Measurements from ENCODE around the gene ZNF865.
A peak's percentile ranks its signal among the peaks of the same experiment; 100 is the strongest.

ZNF865 gene

DNA sequence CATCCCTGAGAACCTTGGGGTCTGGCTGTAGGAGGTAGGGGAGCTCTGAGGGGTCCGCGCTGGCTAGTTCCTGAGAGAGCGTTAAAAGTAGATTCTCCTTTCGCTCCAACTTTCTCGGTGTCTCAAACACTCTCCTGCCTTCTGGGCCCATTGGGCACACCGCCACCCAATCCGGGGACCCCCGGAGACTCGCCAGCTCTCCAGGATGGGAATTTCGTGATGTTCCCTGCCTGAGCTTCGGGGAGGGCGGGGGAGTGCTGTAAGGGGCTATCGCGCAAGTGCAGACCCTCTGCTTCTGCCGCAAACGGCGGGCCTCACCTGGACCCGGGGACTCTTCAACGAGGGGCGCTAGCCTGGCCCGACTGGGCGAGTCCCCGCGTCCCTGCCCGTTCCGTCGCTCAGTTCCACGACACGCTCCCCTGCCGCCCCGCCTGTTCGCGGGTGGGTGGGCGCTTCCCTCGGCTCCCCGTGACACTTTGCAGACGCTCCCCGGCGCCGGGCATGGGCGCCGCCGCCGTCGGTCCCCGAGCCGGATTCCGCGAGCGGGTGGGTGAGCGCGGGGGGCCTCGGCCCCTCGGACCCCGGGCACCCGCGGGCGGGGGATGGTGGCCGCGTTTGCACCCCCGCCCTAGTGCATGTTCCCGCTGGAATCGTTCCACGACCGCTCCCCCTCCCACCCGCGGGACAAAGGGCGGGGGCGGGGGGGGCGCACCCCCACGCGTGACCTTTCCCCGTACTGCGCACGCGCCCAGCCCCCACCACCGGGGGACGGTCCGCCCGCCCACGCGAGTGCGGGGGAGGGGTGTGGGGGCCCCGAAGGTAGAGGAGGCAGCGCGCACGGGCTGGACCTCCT lies 42.5 kb downstream of the ZNF865 start, which contains the start of gene CCDC106:
CCDC106 (plus strand) TSS at position 481 of the 853 bp plus-strand sequence. CDS start 835 bp downstream, outside the sequence.
- no peak for DNase-seq

DNA sequence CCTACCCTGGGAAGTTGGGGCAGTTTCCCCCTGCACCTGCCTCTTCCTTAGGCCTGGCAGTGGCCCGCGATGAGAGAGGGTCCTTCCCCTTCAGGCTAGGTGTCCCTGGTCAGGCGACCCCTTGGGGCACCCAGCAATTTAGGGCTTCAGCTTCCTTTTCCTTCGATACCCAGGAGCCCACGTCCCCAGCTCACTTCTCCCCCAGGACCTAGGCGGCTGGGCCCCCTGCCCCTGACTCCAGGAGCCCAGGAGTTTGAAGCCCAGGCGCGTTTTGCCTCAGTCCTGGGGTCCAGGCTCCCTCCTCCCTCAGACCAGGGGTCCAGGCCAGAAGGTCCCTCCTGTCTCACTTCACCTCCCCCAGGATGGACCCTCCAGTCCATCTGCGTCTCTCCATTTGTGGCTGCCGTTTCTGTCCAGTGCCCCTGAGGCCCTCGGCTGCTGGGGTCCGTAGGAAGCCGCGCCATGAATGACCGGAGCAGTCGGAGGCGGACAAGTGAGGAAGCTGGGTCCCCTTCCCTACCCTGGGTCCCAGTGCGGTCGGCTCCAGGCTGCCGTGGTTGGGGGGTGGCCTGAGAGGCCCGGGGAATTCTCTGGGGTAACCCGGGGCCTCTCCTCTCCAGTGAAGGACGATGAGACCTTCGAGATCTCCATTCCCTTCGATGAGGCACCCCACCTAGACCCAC lies 43.3 kb downstream of the ZNF865 start:
- no peak for DNase-seq

DNA sequence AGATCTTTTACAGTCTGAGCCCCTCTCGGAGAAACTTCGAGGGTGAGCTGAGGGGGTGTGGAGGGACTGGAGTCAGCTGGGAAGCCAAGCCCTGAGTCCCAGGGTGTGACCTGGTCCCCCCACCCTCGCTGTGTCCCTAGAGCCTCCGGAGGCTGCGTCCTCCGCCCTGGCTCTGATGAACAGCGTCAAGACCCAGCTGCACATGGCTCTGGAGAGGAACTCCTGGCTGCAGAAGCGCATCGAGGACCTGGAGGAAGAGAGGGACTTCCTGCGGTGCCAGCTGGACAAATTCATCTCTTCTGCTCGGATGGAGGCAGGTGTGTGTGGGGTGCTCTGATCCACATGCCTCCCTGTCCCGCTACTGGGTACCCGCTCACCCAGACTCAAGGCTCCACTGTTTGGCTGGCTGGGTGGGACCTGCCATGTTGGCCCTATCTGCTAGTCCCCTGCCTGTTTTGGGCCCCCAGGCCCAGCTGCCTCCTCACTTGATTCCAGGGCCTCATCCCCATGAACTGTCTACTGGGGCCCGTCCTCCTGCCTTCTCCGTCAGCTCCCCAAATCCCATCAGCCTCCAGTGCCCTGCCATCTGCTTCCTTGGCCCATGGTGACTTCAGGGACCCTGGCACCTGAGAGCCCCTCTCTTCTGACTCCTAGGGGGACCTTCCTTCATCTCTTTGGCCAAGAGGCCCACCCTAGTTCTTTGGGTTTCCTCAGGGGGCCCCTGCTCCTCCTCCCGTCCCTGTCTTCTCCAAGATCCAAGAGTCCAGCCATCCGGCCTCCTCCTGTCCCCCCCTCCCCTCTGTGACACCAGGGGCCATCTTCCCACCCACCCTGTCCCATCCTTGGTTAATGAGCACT lies 44.0 kb downstream of the ZNF865 start:
- DNase-seq = no peak

DNA sequence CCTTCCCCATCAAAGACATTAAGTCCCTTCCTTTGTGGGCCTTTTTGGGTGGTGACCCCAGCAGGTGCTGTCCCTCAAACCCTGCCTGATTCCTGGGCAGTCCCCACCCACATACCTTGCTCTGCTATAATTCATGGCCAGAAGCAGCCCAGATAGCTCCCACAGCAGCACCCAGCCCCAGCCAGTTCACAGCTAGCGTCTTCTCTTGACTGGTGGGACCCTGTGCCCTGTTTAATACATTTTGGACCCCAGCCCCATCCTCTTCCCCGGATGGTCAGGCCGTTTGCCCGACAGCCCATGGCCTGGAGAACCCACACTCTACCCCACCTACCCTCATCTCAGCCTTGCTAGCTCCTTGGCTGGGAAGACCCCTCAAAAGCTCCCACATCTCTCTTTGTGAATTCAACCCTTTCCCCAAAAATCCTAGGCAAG lies 44.7 kb downstream of the ZNF865 start:
- no peak for DNase-seq

DNA sequence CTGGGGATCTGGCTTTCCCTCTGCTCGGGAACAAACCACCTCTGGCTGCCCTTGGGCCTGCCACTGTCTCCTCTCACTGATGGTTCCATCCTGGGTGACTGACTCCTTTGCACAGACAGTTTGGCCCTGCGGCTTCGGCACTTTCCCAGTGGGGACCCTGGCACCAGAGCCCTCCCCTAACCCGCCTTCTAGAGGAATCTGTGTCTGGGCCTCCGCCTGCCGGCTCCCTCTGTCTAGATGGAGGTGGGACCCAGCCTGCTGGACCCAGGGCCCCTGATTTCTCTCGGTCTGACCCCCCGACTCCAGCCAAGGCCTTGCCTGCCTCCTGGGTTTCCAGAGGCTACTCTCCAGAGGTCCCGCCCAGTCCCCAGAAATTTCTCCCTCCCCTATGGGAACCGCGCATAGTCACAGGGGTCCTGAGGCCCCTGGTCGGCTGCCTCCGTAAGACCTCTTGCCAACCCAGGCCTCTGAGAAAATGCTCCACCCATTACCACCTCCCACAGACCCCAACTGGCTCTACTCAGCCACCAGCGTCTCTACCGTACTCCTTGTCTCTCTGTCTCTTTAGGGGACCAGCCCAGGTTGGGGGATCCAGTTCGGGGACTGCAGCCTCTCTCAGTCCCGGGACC lies 45.3 kb downstream of the ZNF865 start:
- no peak for DNase-seq

DNA sequence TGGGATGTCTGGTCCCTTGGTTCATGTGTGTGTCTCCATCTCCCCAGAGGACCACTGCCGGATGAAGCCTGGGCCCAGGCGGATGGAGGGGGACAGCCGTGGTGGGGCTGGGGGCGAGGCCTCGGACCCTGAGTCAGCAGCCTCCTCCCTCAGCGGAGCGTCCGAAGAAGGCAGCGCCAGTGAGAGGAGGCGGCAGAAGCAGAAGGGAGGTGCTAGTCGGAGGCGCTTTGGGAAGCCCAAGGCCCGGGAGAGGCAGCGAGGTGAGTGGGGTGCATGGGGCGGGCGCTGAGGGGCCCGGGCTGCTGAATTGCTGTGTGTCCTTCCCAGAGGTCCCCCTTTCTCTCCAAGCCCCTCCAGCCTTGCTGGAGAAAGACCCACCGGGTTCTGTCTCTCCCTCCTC lies 45.8 kb downstream of the ZNF865 start:
- DNase-seq = no peak

DNA sequence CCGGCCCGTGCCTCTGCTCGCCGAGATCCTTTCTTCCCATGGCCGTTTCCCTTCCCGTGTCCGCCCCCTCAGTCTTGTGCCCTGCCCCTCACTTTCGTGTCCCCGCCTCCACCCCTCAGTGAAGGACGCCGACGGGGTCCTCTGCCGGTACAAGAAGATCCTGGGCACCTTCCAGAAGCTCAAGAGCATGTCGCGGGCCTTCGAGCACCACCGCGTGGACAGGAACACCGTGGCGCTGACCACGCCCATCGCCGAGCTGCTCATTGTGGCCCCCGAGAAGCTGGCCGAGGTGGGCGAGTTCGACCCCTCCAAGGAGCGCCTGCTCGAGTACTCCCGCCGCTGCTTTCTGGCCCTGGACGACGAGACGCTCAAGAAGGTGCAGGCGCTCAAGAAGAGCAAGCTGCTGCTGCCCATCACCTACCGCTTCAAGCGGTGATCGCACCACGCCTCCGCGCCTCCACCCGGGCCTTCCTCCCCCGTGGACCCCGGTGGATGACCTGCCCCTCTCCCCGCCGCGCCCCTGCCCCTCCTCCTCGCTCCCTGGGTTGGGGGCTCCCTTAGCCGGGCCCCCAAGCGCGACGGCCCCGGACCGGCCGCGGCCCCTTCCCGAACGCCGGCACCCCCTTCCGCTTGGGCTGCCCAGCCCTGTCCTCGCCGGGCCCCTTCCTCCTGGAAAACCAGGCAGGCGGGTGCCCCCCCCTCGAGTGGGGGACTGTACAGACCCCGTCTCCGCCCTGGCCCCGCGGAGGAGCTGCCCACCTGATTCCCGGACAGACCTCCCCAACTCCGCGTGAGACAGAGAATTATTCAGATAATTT lies 47.1 kb downstream of the ZNF865 start:
- no peak for DNase-seq

DNA sequence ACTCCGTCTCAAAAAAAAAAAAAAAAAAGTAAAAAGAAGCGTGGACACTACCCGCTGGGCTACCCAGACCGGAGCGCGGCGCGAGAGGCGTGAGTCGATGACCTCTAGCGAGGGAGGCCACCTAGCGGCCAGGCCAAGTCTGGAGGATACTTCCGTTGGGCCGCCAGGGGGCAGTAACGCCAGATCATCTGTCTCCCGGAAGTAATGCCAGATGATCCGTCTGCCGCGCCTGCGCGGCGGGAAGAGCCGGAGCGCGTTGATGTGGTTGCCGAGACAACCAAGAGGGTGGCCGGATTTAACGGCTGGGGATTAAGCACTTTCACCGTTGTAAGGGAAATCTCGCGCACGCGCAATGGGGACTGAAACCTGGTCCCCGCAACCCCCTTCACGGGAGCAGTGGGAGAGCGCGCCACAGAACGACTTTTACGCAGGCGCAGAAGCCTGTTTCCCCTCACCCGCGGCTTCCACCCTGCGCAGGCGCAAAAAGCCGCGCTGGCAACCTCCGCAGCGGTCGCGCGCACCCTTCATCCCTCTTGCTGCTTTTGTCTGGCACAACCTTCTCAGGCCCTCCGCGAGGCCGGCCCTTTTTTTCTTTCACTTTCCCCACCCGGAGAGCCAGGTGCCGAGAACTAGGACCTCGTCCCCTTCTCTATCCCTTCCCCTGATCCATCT lies 48.3 kb downstream of the ZNF865 start:
- DNase-seq = peak; percentile 100

DNA sequence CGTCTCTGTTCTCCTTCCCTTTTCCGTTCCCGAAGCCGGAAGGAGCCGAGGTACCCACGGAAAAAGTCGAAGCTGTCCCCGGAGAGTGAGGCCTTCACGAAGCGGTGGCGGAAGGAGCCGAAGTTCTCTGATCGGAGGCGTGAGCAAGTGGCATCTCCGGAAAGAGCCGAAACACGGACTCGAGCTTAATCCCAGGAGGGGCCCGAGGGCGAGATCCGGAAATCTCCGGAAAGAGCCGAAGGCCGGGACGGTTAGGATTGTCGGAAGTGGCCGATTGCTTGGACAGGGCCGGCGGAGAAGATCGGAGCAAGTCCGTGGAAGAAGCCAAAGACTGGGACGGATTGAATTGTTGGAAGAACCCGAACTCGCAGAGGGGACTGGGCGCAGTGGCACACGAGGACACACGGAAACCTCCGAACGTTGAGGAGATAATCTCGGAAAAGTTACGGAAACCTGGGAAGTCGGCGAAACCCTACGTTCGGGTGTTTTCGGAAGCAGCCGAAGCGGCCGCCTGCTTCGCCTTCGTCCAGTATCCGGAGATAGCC lies 48.9 kb downstream of the ZNF865 start:
- DNase-seq = peak; percentile 100

DNA sequence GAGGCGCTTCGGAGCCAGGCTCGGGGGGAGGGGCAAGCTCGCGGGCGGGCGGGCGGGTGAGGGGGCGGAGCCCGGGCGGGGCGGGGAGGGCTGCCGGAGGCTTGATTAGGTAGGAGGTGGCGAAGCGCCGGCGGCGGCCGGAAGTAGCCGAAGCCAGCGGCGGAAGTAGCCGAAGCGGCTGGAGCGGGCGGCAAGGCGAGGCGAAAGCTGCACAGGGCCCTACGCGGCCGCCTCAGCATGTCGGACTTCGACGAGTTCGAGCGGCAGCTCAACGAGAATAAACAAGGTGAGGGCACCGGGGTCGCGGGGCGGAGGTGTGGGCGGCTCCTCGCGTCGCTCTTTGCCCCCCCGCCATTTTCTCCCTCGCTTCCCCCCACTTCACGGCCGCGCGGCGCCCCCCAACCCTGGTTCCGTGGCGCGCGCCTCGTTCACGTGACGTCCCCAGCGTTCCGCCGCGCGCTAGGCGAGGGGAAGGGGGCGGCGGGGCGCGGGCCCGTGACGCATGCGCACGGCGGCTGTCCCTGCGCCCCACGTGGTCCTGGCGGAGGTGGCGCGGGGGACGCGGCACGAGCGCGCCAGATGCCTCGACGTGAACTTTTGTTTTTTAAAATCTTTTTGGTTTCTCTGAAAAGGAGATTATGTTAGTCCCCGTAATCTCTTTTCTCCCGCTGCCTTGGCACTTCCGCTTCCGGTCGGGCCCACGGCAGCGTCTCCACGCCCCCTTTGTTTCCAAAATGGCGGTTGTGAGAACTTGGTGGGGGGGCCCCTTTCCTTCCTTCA lies 49.6 kb downstream of the ZNF865 start, which contains the start of gene U2AF2:
U2AF2 (plus strand) TSS at position 168 of the 780 bp plus-strand sequence; CDS start at position 238, 70 bp downstream.
- peak; percentile 98 for DNase-seq

DNA sequence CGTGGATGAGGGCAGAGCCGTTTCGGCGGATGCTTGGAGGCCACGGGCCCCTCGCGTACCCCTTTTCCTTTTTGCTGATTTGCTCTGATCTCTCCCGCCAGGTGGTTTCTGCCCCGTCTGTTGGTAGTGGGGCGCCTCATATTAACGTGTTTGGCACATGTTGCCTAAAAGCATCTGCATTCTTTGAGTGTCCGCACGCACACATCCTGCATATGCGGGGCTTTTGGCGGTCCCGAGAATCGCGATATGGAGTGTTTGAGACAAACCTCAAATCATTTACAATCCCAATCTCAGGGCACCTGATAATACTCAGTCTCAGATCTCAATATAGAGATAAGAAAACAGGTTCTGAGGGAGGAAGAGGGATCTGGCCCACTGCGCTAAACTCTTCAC lies 50.2 kb downstream of the ZNF865 start:
- no peak for DNase-seq

DNA sequence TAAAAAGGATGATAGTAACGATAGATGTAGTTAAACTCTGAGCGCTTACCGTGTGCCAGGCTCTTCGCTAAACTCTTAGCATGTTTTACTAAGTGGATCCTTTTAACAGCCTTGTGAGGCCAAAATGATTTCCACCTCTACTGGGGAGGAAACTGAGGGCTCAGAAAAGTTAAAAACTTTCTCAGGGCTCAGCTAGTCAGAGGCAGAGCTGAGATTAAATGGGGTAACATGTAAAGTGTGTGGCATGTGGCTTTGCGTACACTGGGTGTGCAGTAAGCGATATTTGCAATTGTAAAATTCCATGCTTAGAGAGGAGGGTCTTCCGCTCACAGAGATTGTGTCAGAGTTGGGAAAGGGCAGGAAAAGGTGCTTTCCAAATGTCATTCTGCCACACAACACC lies 51.1 kb downstream of the ZNF865 start:
- no peak for DNase-seq

DNA sequence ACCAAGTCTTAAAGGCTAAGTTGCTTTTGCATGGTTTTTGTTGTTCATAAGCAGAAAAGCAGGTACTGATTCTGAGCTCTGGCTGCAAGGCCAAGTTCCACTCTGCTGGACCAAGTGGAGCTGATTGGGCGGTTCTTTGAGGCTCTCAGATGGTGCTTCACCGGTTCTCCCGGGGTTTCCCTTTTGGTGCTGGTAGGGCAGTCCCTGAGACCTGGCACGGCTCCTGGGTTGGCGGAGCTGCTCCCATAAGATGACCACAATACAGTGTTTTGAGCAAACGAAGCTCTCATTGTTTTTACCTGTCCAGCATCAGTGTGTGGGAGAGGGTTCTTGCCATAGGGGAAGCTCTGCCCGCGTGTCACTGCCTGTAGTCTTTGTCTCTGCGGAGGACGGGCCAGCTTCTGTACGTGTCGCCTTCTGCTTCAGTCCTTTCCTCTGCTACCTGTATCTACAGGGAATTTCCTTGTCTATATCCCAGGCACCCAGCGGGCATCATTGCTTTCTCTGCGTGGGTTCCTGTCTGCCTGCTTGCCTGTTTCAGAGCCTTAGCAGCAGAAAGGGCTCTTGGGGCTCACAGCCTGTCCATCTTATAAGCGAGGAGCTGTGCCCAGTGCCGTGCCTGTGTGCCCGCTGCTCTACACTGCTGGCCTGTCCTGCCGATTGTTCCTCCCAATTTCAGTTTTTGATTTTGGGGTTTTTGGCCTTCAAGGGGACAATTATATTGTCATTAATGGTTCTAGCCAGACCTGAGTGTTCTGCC lies 51.7 kb downstream of the ZNF865 start:
- no peak for DNase-seq

DNA sequence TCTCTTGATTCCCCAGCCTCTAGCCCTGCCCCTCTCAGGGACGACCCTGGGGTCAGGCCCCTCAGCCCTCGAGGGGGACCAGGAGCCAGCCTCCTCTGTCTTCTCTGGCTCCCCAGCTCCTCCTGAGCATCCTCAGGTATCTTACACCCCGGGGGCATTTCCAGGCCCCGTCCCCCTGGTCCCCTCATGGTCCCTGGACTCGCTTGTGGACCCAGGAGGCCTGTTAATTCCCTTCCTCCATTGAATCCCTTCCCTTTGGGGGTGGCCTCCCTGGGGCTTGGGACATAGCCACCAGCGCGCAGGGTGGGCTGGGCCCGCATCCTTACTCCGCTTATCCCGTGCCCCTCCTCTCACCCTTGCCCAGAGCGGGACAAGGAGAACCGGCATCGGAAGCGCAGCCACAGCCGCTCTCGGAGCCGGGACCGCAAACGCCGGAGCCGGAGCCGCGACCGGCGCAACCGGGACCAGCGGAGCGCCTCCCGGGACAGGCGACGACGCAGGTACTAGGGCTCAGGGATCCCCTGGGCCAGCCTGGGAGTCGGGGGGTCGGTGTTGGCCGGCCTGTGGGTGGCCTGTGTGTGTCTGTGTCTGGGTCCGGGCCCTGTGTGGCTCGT lies 53.5 kb downstream of the ZNF865 start:
- no peak for DNase-seq

DNA sequence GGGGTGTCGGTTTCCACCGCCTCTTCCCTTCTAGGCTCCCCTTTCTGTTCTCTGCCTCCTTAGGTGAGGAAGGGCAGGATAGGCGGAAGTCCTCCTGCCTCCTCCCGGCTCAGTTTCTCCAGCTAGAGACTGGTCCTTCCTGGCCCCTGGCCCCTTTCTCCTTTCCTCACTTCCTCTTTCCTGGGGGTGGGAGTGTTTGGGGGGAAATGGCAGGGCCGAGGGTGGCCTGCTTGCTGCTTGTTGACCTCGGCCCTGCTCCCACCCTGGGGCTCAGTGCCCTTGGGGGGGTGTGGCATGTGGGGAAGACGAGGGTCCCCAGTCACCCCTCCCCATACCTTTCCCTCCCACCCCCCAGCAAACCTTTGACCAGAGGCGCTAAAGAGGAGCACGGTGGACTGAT lies 54.4 kb downstream of the ZNF865 start:
- DNase-seq = no peak

DNA sequence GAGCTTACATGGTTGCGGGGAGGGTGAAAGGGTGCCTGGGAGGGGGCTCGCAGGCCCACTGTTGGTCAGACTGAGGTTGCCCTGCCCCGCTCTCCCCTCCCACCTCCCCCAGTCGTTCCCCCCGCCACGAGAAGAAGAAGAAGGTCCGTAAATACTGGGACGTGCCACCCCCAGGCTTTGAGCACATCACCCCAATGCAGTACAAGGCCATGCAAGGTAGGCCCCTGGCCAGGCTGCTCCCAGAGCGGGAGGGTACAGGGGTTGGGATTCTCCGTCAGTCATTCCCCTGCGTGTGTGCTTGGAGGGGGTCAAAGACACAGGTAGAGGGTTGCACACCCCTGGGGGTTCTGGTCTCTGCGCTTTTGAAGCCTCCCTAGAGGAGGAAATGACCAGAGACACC lies 55.0 kb downstream of the ZNF865 start:
- DNase-seq = no peak

DNA sequence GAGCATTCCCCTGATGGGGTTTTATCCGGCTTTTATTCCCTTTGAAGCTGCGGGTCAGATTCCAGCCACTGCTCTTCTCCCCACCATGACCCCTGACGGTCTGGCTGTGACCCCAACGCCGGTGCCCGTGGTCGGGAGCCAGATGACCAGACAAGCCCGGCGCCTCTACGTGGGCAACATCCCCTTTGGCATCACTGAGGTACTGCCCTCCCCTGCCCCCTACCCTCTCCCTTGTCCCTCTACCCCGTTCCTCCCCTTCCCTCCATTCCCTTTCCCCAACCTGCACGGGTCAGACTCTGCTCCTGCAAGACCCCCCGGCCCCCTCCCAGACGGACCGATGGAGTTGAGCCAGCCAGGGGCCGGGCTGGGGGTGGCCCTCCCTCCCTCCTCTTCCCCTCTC lies 55.5 kb downstream of the ZNF865 start:
- DNase-seq = no peak

DNA sequence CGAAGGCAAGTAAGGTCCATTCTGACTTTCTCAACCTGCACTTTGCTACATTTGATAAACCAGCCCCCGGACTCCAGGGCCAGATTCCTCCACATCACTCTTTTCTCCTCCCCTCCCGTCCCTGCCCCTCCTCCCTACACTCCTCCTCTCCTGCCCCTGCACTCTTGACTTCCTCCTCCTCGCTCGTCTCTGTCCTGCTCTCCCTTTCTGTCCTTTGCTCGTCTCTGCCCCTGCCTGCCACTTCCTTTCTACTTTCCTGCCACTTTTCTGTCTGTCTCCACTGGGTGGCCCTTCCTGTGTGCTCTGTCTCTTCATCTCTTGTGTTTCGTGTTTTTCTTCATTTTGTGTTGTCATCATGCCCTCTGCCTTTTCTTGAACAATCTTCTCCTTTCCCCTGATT lies 56.4 kb downstream of the ZNF865 start:
- DNase-seq = no peak
